K562 (cell line): ENCODE data around the gene KRT8. TPM values are rescaled to one million over a fixed set of nuclear protein-coding genes. Genes with fewer than 3 reads are reported as not detected.

Experiments used
- ARID2 ChIP-seq: fragments of 450-650 bp; IDR thresholded peaks from 2 replicates; pipeline ENCODE4 v1.6.1; 2017; ENCODE audit warnings: antibody characterized with exemption, mild to moderate bottlenecking
- ATF4 ChIP-seq: fragments of 450-650 bp; formaldehyde crosslinking; IDR thresholded peaks from 2 replicates; pipeline ENCODE4 v1.4.0; 2022; ENCODE audit warnings: mild to moderate bottlenecking, moderate library complexity
- CBX1 ChIP-seq: sonication (generic); IDR thresholded peaks from 2 replicates; pipeline ENCODE4 v1.6.1; 2016; ENCODE audit warnings: antibody characterized with exemption, low read depth, mild to moderate bottlenecking
- CBX8 ChIP-seq: fragments of 200-600 bp; sonication (generic); IDR thresholded peaks from 2 replicates; pipeline ENCODE4 v1.6.1; 2012; ENCODE audit warnings: borderline replicate concordance, mixed run types, low read depth, mild to moderate bottlenecking, moderate library complexity, mixed read lengths, low read length, control low read depth, inconsistent platforms; ENCODE audit not compliant: poor library complexity, severe bottlenecking; ENCODE audit errors: extremely low read depth
- E2F6 ChIP-seq, 2 experiments: IDR thresholded peaks; 2 replicates each; pipeline ENCODE4 v1.6.1; 2011; ENCODE audit warnings: borderline replicate concordance in 1 of 2, control low read depth in 1 of 2, low read depth in 1 of 2, low read length in 1 of 2, mild to moderate bottlenecking in 1 of 2, mixed read lengths in 1 of 2, moderate library complexity in 1 of 2; ENCODE audit not compliant: insufficient read depth in 1 of 2, insufficient read length in 1 of 2, poor library complexity in 1 of 2, severe bottlenecking in 1 of 2; ENCODE audit errors: extremely low read depth in 1 of 2
- EHMT2 ChIP-seq: fragments of 450-650 bp; IDR thresholded peaks from 2 replicates; pipeline ENCODE4 v1.6.1; 2018; ENCODE audit warnings: antibody characterized with exemption
- FOSL1 ChIP-seq: fragments of 200-800 bp; sonication (Bioruptor generic); conservative IDR thresholded peaks from 2 replicates; pipeline ENCODE4 v1.6.1; 2016; ENCODE audit warnings: missing genetic modification characterization, missing compliant biosample characterization
- HLTF ChIP-seq: fragments of 450-650 bp; IDR thresholded peaks from 2 replicates; pipeline ENCODE4 v1.6.1; 2016
- MTA2 ChIP-seq: fragments of 450-650 bp; IDR thresholded peaks from 2 replicates; pipeline ENCODE4 v1.6.1; 2016; ENCODE audit warnings: low read depth
- MYC ChIP-seq, 2 experiments: fragments of 250-450 bp in 1 of 2; sonication (Bioruptor Pico) in 1 of 2; IDR thresholded peaks; 2 replicates each; pipeline versions ENCODE4 v1.5.1 to v1.6.1; 2012 to 2021; ENCODE audit warnings: low read depth in 2 of 2, borderline replicate concordance in 1 of 2, improper control_type of control experiment in 1 of 2, low read length in 1 of 2, mild to moderate bottlenecking in 1 of 2, moderate library complexity in 1 of 2
- NEUROD1 ChIP-seq: fragments of 150-350 bp; IDR thresholded peaks from 2 replicates; pipeline ENCODE4 v1.6.1; 2014; ENCODE audit warnings: borderline replicate concordance, low read length, low read depth; ENCODE audit not compliant: partially characterized antibody
- OTX1 ChIP-seq: fragments of 450-650 bp; formaldehyde crosslinking; IDR thresholded peaks from 2 replicates; pipeline ENCODE4 v1.4.0; 2022; ENCODE audit warnings: mild to moderate bottlenecking
- PTBP1 ChIP-seq: fragments of 200-400 bp; formaldehyde crosslinking; IDR thresholded peaks from 2 replicates; pipeline ENCODE4 v1.6.1; 2017; ENCODE audit warnings: low read depth, low read length
- RFX7 ChIP-seq: fragments of 250-450 bp; sonication (Bioruptor Pico); IDR thresholded peaks from 2 replicates; pipeline ENCODE4 v1.5.1; 2021; ENCODE audit warnings: mild to moderate bottlenecking
- SNRNP70 ChIP-seq: fragments of 200-400 bp; formaldehyde crosslinking; optimal IDR thresholded peaks from 2 replicates; pipeline ENCODE3; 2017; ENCODE audit warnings: low read depth, low read length
- SRSF3 ChIP-seq: fragments of 200-400 bp; formaldehyde crosslinking; IDR thresholded peaks from 2 replicates; pipeline ENCODE4 v1.6.1; 2016; ENCODE audit warnings: mild to moderate bottlenecking, low read length, moderate library complexity; ENCODE audit not compliant: insufficient read depth
- TAF9B ChIP-seq: fragments of 450-650 bp; IDR thresholded peaks from 2 replicates; pipeline ENCODE4 v1.6.1; 2018; ENCODE audit warnings: mild to moderate bottlenecking; ENCODE audit not compliant: partially characterized antibody
- THRAP3 ChIP-seq: fragments of 450-650 bp; IDR thresholded peaks from 2 replicates; pipeline ENCODE4 v1.6.1; 2016; ENCODE audit warnings: mild to moderate bottlenecking, inconsistent platforms, borderline replicate concordance
- ZBTB33 ChIP-seq: sonication (generic); formaldehyde crosslinking; IDR thresholded peaks from 2 replicates; pipeline ENCODE4 v1.8.1; 2023; ENCODE audit warnings: mild to moderate bottlenecking, missing genetic modification reagents
- ZNF197 ChIP-seq: fragments of 200-800 bp; sonication (Bioruptor generic); IDR thresholded peaks from 2 replicates; pipeline ENCODE4 v1.6.1; 2016; ENCODE audit warnings: low read depth, missing genetic modification characterization, missing compliant biosample characterization
- ZNF217 ChIP-seq: sonication (generic); formaldehyde crosslinking; IDR thresholded peaks from 2 replicates; pipeline ENCODE4 v1.8.0; 2022; ENCODE audit warnings: mild to moderate bottlenecking, missing genetic modification reagents
- polyA plus RNA-seq, 8 experiments: library from polyadenylated mRNA; depleted of rRNA in 4 of 8; stranded (reverse) in 5 of 8; unstranded in 3 of 8; fragments of >200 nt; fragmentation: Nextera tagmentation in 2 of 8; fragmentation: Illumina TruSeq in 1 of 8; extraction: Ambion mirVana in 2 of 8; extraction: Trizol in 1 of 8; gene quantifications; 2 replicates each; pipeline versions ENCODE4 v1.2.1 to v1.2.3, GENCODE V29; 2011 to 2014; ENCODE audit warnings: inconsistent platforms in 1 of 8, missing spikeins in 1 of 8
- total RNA-seq, 7 experiments: library from RNA; depleted of rRNA in 6 of 7; stranded (reverse); fragments of >200 nt in 6 of 7; fragmentation: Illumina TruSeq in 2 of 7; extraction: Trizol in 2 of 7; gene quantifications; 2 replicates each; pipeline versions ENCODE4 v1.2.1 to v1.2.3, GENCODE V29; 2011 to 2021; ENCODE audit warnings: low replicate concordance in 1 of 7

The KRT8 gene
- total and polyA plus RNA-seq, 9 of the 15 experiments (the other 6 are each of a cell fraction or from before 2014, with no cell fraction given) = 41.5 to 661 (median 260) TPM

- TF ChIP-seq SNRNP70 (no peak), E2F6 (IDR thresholded peaks at IDR 0.05; ENCODE audit: borderline replicate concordance in 1 of 2, extremely low read depth in 1 of 2, insufficient read depth in 1 of 2, insufficient read length in 1 of 2, low read depth in 1 of 2, low read length in 1 of 2, poor library complexity in 1 of 2, severe bottlenecking in 1 of 2) (no peak), ARID2 (peak; percentile 25; the same call in 1 of the 2 replicates), NEUROD1 (peak; percentile 70), CBX1 (peak; percentile 32; the same call in 1 of the 2 replicates), SRSF3 (0 out of 2 replicates have a peak, but pooled peaks have one; percentile 41), OTX1 (CRISPR knock-in tag) (peak; percentile 92), RFX7 (CRISPR knock-in tag) (no peak), ATF4 (no peak), MTA2 (peak; percentile 52), TAF9B (peak; percentile 94), ZNF217 (CRISPR knock-in tag) (no peak), THRAP3 (peak; percentile 77; the same call in 1 of the 2 replicates), ZNF197 (no peak), MYC (IDR thresholded peaks at IDR 0.05; ENCODE audit: low read depth, low read length) (peak; percentile 75), MYC (CRISPR knock-in tag; IDR thresholded peaks at IDR 0.05; ENCODE audit: borderline replicate concordance, low read depth) (peak; percentile 35; the same call in 1 of the 2 replicates), FOSL1 (tag) (peak; percentile 98), HLTF (peak; percentile 72; the same call in 1 of the 2 replicates), CBX8 (no peak), PTBP1 (no peak), EHMT2 (peak; percentile 33; the same call in 1 of the 2 replicates), ZBTB33 (CRISPR knock-in tag) (peak; percentile 44; the same call in 1 of the 2 replicates)
These were observed 44.8 kb upstream of the KRT8 start (continued) for GRCh38 chr12:52949413-52950331.
